ENCODE data around the gene COQ8A. TPM values are rescaled to one million over a fixed set of nuclear protein-coding genes. Genes with fewer than 3 reads are reported as not detected.

The COQ8A gene
- polyA plus RNA-seq, 1 donor from 2014 or later: 13.2 TPM

GRCh38 chr1:226994586-226995364 is 54.7 kb downstream of the COQ8A start:
- no peak overlapping the region for H3K4me3 ChIP-seq (ENCODE audit: low read length)
- H3K4me2 ChIP-seq (ENCODE audit: low read length): no peak overlapping the region
- no peak overlapping the region for H2AFZ ChIP-seq (ENCODE audit: low read depth, low read length)
- no peaks in the 10 kb centered on the region for H4K20me1 ChIP-seq (ENCODE audit: insufficient read depth)
- no peaks in the 10 kb centered on the region for H3K36me3 ChIP-seq (ENCODE audit: insufficient read depth, low read length)
- H3F3A ChIP-seq (ENCODE audit: insufficient read depth, low read length, poor library complexity, severe bottlenecking): no peaks in the 10 kb centered on the region
- H3K9me3 ChIP-seq (ENCODE audit: low read length): no peaks in the 10 kb centered on the region
- no peaks in the 10 kb centered on the region for H3K27me3 ChIP-seq (ENCODE audit: insufficient read depth, low read depth, low read length)
- H3K27ac ChIP-seq (ENCODE audit: low read length): peak overlapping the region; percentile 59
- no peak for TF ChIP-seq MXI1 (conservative IDR thresholded peaks at IDR 0.05; ENCODE audit: poor library complexity, severe bottlenecking)
- no peak for TF ChIP-seq EZH2 (IDR thresholded peaks at IDR 0.05; ENCODE audit: borderline replicate concordance, insufficient read depth, low read length, poor library complexity, severe bottlenecking)
- no peak for TF ChIP-seq SMC3 (conservative IDR thresholded peaks at IDR 0.05; ENCODE audit: poor library complexity)
- TF ChIP-seq, protein P1, sequence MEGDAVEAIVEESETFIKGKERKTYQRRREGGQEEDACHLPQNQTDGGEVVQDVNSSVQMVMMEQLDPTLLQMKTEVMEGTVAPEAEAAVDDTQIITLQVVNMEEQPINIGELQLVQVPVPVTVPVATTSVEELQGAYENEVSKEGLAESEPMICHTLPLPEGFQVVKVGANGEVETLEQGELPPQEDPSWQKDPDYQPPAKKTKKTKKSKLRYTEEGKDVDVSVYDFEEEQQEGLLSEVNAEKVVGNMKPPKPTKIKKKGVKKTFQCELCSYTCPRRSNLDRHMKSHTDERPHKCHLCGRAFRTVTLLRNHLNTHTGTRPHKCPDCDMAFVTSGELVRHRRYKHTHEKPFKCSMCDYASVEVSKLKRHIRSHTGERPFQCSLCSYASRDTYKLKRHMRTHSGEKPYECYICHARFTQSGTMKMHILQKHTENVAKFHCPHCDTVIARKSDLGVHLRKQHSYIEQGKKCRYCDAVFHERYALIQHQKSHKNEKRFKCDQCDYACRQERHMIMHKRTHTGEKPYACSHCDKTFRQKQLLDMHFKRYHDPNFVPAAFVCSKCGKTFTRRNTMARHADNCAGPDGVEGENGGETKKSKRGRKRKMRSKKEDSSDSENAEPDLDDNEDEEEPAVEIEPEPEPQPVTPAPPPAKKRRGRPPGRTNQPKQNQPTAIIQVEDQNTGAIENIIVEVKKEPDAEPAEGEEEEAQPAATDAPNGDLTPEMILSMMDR (IDR thresholded peaks at IDR 0.05; ENCODE audit: poor library complexity, severe bottlenecking): no peak
- no peak for TF ChIP-seq TAF1 (IDR thresholded peaks at IDR 0.05; ENCODE audit: low read depth)
- TF ChIP-seq RAD21 (conservative IDR thresholded peaks at IDR 0.05): no peak
- TF ChIP-seq, protein P2, sequence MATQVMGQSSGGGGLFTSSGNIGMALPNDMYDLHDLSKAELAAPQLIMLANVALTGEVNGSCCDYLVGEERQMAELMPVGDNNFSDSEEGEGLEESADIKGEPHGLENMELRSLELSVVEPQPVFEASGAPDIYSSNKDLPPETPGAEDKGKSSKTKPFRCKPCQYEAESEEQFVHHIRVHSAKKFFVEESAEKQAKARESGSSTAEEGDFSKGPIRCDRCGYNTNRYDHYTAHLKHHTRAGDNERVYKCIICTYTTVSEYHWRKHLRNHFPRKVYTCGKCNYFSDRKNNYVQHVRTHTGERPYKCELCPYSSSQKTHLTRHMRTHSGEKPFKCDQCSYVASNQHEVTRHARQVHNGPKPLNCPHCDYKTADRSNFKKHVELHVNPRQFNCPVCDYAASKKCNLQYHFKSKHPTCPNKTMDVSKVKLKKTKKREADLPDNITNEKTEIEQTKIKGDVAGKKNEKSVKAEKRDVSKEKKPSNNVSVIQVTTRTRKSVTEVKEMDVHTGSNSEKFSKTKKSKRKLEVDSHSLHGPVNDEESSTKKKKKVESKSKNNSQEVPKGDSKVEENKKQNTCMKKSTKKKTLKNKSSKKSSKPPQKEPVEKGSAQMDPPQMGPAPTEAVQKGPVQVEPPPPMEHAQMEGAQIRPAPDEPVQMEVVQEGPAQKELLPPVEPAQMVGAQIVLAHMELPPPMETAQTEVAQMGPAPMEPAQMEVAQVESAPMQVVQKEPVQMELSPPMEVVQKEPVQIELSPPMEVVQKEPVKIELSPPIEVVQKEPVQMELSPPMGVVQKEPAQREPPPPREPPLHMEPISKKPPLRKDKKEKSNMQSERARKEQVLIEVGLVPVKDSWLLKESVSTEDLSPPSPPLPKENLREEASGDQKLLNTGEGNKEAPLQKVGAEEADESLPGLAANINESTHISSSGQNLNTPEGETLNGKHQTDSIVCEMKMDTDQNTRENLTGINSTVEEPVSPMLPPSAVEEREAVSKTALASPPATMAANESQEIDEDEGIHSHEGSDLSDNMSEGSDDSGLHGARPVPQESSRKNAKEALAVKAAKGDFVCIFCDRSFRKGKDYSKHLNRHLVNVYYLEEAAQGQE (IDR thresholded peaks at IDR 0.05; ENCODE audit: borderline replicate concordance): no peak
- no peak for TF ChIP-seq POLR2AphosphoS5 (IDR thresholded peaks at IDR 0.05)
- TF ChIP-seq EP300 (conservative IDR thresholded peaks at IDR 0.05; ENCODE audit: poor library complexity, severe bottlenecking): no peak
- peak overlapping the region; percentile 26 for H3K9ac ChIP-seq (ENCODE audit: low read length)
- no peaks in the 10 kb centered on the region for H3K9me2 ChIP-seq (ENCODE audit: insufficient read depth, low read length)
- H3K79me2 ChIP-seq (replicated peaks; ENCODE audit: insufficient read depth, low read length): no peaks in the 10 kb centered on the region

DNA sequence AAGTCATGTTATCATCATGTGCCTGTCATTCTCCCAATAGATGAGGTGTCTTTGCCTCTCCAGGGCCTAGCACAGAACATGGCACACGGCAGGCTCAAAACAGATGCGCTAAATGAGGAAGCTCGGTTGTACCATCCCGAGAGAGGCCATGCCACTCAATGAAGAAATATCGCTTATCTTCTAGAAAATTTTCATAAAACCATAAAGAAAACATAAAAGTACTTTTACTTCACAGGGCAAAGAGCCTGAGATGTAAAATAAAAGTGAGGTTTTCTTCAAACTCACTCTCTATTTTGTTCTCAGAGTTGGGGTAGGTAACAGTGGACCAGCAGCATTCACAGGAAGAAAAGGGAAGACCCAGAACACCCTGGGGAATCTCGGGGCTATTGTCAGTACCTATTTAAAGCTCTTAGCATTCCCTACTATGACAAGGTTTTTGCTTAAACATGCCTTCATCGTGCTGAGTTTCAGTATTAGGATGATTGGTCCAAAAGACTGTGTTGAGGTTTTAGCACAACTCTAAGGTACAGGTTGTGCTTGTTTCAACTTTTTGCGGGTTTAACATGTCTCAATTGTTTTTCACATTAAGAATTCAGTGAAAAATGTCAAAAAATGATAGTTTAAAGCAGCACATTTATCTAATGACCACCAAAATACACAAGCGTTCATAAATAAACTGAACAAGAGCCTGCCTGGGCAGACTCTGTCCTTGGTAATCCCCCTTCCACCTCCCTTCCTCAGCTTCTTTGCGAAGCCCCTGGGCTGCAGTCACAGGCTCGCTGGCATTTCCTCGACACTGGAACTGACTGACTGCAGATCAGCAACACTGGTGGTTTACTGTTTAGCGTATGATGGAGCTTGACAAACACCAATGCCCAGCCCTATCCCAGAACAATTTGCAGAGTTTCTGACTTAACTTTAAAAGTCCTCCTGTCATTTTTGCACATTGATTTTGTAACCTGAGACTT is 55.6 kb downstream of the COQ8A start:
- no peaks in the 10 kb centered on the region for H3K27me3 ChIP-seq (ENCODE audit: insufficient read depth, low read depth, low read length)
- no peaks in the 10 kb centered on the region for H3K9me2 ChIP-seq (ENCODE audit: insufficient read depth, low read length)
- H4K20me1 ChIP-seq (ENCODE audit: insufficient read depth): no peaks in the 10 kb centered on the region
- H3K4me2 ChIP-seq (ENCODE audit: low read length): no peak overlapping the region
- no peak overlapping the region for H3K27ac ChIP-seq (ENCODE audit: low read length)
- no peak overlapping the region for H3K4me3 ChIP-seq (ENCODE audit: low read length)
- H2AFZ ChIP-seq (ENCODE audit: low read depth, low read length): no peak overlapping the region
- no peak for TF ChIP-seq EP300 (conservative IDR thresholded peaks at IDR 0.05; ENCODE audit: poor library complexity, severe bottlenecking)
- TF ChIP-seq, protein P2 (IDR thresholded peaks at IDR 0.05; ENCODE audit: borderline replicate concordance): no peak
- no peak for TF ChIP-seq EZH2 (IDR thresholded peaks at IDR 0.05; ENCODE audit: borderline replicate concordance, insufficient read depth, low read length, poor library complexity, severe bottlenecking)
- TF ChIP-seq, protein P1 (IDR thresholded peaks at IDR 0.05; ENCODE audit: poor library complexity, severe bottlenecking): no peak
- no peak for TF ChIP-seq SMC3 (conservative IDR thresholded peaks at IDR 0.05; ENCODE audit: poor library complexity)
- no peak for TF ChIP-seq MXI1 (conservative IDR thresholded peaks at IDR 0.05; ENCODE audit: poor library complexity, severe bottlenecking)
- TF ChIP-seq TAF1 (IDR thresholded peaks at IDR 0.05; ENCODE audit: low read depth): no peak
- TF ChIP-seq POLR2AphosphoS5 (IDR thresholded peaks at IDR 0.05): no peak
- TF ChIP-seq RAD21 (conservative IDR thresholded peaks at IDR 0.05): no peak
- no peaks in the 10 kb centered on the region for H3K9me3 ChIP-seq (ENCODE audit: low read length)
- no peaks in the 10 kb centered on the region for H3K36me3 ChIP-seq (ENCODE audit: insufficient read depth, low read length)
- H3K79me2 ChIP-seq (replicated peaks; ENCODE audit: insufficient read depth, low read length): no peaks in the 10 kb centered on the region
- H3F3A ChIP-seq (ENCODE audit: insufficient read depth, low read length, poor library complexity, severe bottlenecking): no peaks in the 10 kb centered on the region
- H3K9ac ChIP-seq (ENCODE audit: low read length): no peak overlapping the region

Data from neural cell (in vitro differentiated cells).